CD4-positive, alpha-beta T cell treated with Interleukin-6 for 4 hours (primary cell): ENCODE results near the gene SH3PXD2A.
A peak's percentile ranks its signal among the peaks of the same experiment; 100 is the strongest.

Experiments
- DNase-seq: peaks from one replicate; pipeline ENCODE4 v3.0.0-alpha.2; 2020; ENCODE audit warnings: mixed read lengths

Gene SH3PXD2A

GRCh38 chr10:103855424-103855823 lies at the start of gene SH3PXD2A:
SH3PXD2A (minus strand) TSS chr10:103855576; CDS start chr10:103855266, 310 bp downstream.
- peak; percentile 39 for DNase-seq

GRCh38 chr10:103901299-103901698 lies 45.9 kb upstream of the SH3PXD2A start:
- peak; percentile 22 for DNase-seq

- no peak for DNase-seq
These were observed 43.9 kb upstream of the SH3PXD2A start for GRCh38 chr10:103899312-103899711.

- DNase-seq = no peak
These were observed 41.9 kb upstream of the SH3PXD2A start for GRCh38 chr10:103897241-103897774.

GRCh38 chr10:103896225-103896624 lies 40.8 kb upstream of the SH3PXD2A start:
- DNase-seq = no peak

GRCh38 chr10:103895411-103896186 lies 40.2 kb upstream of the SH3PXD2A start:
- DNase-seq = no peak

- DNase-seq = no peak
These were observed 39.1 kb upstream of the SH3PXD2A start for GRCh38 chr10:103894441-103894864.

GRCh38 chr10:103893817-103894216 lies 38.4 kb upstream of the SH3PXD2A start:
- no peak for DNase-seq

GRCh38 chr10:103892181-103892580 lies 36.8 kb upstream of the SH3PXD2A start:
- no peak for DNase-seq

- no peak for DNase-seq
These were observed 35.3 kb upstream of the SH3PXD2A start for GRCh38 chr10:103890688-103891087.

GRCh38 chr10:103890194-103890658 lies 34.9 kb upstream of the SH3PXD2A start:
- DNase-seq = peak; percentile 42

GRCh38 chr10:103889121-103889720 lies 33.8 kb upstream of the SH3PXD2A start:
- no peak for DNase-seq

- DNase-seq = peak; percentile 35
These were observed 32.9 kb upstream of the SH3PXD2A start for GRCh38 chr10:103888113-103888841.

- no peak for DNase-seq
These were observed 30.2 kb upstream of the SH3PXD2A start for GRCh38 chr10:103885617-103886016.

- peak; percentile 23 for DNase-seq
These were observed 29.3 kb upstream of the SH3PXD2A start for GRCh38 chr10:103884681-103885139.

GRCh38 chr10:103882285-103883007 lies 27.1 kb upstream of the SH3PXD2A start:
- DNase-seq = no peak

- no peak for DNase-seq
These were observed 26.3 kb upstream of the SH3PXD2A start for GRCh38 chr10:103881416-103882284.

GRCh38 chr10:103879831-103880230 lies 24.5 kb upstream of the SH3PXD2A start:
- no peak for DNase-seq

GRCh38 chr10:103879409-103879808 lies 24.0 kb upstream of the SH3PXD2A start:
- no peak for DNase-seq

- DNase-seq = no peak
These were observed 22.5 kb upstream of the SH3PXD2A start for GRCh38 chr10:103877861-103878260.

GRCh38 chr10:103876155-103876554 lies 20.8 kb upstream of the SH3PXD2A start:
- no peak for DNase-seq
